PC-3 (cell line): ENCODE data around the gene IFNA21.

ENCODE experiments used
- EZH2 ChIP-seq: fragments of 300-600 bp; sonication (generic); IDR thresholded peaks from one replicate; pipeline ENCODE4 v1.6.1; 2017; ENCODE audit warnings: antibody characterized with exemption, mild to moderate bottlenecking, low read length; ENCODE audit not compliant: unreplicated experiment
- EZH2phosphoT487 ChIP-seq: fragments of 300-600 bp; sonication (generic); IDR thresholded peaks from 2 replicates; pipeline ENCODE4 v1.6.1; 2018; ENCODE audit warnings: mild to moderate bottlenecking, antibody characterized with exemption, low read length, borderline replicate concordance
- TF ChIP-seq, protein P1 (sequence below): fragments of 300-600 bp; sonication (generic); conservative IDR thresholded peaks from 2 replicates; pipeline ENCODE4 v1.5.1; 2017; ENCODE audit warnings: antibody characterized with exemption, low read depth, mild to moderate bottlenecking, low read length

GRCh38 chr9:21144603-21145002 lies 21.9 kb downstream of the IFNA21 start:
- TF ChIP-seq, protein P1, sequence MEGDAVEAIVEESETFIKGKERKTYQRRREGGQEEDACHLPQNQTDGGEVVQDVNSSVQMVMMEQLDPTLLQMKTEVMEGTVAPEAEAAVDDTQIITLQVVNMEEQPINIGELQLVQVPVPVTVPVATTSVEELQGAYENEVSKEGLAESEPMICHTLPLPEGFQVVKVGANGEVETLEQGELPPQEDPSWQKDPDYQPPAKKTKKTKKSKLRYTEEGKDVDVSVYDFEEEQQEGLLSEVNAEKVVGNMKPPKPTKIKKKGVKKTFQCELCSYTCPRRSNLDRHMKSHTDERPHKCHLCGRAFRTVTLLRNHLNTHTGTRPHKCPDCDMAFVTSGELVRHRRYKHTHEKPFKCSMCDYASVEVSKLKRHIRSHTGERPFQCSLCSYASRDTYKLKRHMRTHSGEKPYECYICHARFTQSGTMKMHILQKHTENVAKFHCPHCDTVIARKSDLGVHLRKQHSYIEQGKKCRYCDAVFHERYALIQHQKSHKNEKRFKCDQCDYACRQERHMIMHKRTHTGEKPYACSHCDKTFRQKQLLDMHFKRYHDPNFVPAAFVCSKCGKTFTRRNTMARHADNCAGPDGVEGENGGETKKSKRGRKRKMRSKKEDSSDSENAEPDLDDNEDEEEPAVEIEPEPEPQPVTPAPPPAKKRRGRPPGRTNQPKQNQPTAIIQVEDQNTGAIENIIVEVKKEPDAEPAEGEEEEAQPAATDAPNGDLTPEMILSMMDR: no peak
- TF ChIP-seq EZH2 (no peak), EZH2phosphoT487 (no peak)
